IPS-11a (cell line): ENCODE measurements around the gene FBXW9.
"Not testable (repeated sequence)": the region's sequence is repeated elsewhere in the genome, so short reads cannot be mapped to it uniquely, and the experiment has no call there.

ENCODE experiments used
- H3K4me3 ChIP-seq: one replicate; pipeline ENCODE4 v1.5.1; 2013; ENCODE audit warnings: low read depth, low read length, control low read depth

FBXW9 gene

DNA sequence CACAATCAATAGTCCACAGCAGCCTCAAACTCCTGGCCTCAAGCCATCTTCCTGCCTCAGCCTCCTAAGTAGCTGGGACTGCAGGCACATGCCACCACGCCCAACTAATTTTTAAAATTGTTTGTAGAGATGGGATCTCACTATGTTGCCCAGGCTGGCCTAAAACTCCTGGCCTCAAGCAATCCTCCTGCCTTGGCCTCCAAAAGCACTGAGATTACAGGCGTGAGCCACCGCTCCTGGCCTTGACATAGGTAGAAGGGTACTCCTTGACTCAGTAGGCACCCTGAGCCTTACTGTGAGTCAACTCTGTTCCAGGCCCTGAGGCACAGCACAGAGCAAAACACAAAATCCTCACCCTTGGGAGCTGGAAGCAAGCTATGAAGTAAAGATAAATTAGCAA, 19.5 kb upstream of the FBXW9 start:
- H3K4me3 ChIP-seq: no peak overlapping the region

- no peak overlapping the region for H3K4me3 ChIP-seq
Observed at GRCh38 chr19:12715102-12715501, 18.7 kb upstream of the FBXW9 start.

DNA sequence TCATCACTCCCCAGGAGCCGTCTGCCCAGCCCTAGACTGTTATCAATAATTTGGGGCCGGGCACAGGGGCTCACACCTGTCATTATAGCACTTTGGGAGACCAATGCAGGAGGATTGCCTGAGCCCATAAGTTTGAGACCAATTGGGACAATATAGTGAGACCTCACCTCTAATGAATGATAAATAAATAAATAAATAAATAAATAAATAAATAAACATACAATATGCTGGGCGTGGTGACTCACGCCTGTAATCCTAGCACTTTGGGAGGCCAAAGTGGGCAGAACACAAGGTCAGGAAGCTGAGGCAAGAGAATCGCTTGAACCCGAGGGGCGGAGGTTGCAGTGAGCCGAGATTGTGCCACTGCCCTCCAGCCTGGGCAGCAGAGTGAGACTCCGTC, 16.9 kb upstream of the FBXW9 start:
- H3K4me3 ChIP-seq: not testable (repeated sequence)

- H3K4me3 ChIP-seq: not testable (repeated sequence)
Observed at GRCh38 chr19:12712077-12712476, 15.6 kb upstream of the FBXW9 start.

DNA sequence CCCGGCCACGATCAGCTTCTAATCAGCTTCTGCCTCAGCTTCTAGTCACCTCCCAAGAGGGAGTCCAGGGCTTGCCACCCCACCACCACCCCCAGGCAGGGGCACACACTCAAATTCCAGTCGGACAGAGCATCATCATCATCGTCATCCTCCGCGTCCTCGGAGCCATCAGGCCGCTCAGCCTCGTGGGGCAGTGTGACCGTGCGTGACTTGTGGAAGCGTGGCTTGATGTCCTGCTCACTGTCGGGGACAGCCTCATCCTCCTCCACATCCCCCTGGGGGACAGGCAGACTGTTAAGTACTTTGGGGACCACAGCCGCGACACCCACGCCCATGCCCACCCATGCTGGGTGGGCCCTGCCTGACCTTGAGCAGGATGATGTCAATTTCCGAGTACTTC, 14.8 kb upstream of the FBXW9 start:
- H3K4me3 ChIP-seq: no peak overlapping the region

DNA sequence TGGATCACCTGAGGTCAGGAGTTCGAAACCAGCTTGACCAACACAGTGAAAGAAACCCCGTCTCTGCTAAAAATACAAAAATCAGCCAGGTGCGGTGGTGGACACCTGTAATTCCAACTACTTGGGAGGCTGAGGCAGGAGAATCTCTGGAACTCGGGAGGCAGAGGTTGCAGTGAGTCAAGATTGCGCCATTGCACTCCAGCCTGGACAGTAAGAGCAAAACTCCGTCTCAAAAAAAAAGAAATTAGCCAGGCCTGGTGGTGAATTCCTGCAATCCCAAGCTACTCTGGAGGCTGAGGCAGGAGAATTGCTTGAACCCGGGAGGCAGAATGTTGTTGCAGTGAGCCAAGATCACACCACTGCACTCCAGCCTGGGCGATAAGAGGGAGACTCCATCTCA, 12.2 kb upstream of the FBXW9 start:
- no peak overlapping the region for H3K4me3 ChIP-seq

GRCh38 chr19:12706332-12706718, 9.9 kb upstream of the FBXW9 start:
- H3K4me3 ChIP-seq: no peak overlapping the region

DNA sequence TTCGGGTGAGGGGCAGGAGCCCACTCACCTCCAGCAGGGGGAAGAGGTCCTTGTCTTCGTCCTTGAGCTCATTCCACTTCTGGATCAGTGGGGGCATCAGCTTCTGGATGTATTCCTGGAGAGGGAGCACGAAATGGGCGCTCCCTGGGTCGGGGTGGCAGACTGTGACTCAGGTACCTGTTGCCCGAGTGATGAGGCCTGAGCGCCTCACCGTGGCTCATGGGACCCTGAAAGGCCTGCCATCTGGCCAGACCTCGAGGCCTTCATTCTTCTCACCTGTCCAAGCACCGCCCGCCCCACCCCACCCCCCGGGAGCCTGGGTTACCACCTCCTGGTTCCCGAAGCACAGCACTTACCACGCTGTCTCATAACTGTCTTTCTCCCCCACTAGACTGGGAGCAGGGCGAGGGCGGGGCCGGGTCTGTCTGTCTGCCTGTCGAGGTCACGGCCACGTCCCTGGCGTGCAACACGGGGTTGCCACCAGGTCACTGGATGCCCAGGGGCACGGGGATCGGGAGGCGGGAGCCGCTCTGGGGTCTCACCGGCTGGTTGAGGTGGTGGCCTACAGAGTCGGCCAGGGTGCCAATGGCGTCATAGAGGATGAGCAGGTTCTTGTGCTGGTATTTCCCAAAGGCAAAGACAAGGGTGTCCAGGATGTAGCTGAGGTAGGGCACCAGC, 9.4 kb upstream of the FBXW9 start:
- no peak overlapping the region for H3K4me3 ChIP-seq

DNA sequence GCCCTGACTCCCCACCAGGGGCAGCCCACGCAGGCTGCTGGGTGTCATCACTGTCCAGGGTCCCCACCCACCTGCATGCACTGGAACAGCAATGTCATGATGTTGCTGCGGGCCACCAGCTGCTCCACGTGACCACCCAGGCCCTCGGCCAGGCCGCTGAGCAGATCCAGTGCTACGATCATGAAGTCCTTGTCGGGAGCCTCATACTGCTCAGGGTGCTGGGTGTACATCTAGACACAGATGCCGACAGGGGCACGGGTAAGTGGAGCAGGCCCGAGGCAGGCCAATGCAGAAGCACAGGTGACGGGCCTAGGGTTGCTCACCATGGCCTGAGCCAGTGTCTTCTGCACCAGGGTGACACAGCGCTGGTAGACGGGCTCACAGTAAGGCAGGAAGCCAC, 8.7 kb upstream of the FBXW9 start:
- no peak overlapping the region for H3K4me3 ChIP-seq

DNA sequence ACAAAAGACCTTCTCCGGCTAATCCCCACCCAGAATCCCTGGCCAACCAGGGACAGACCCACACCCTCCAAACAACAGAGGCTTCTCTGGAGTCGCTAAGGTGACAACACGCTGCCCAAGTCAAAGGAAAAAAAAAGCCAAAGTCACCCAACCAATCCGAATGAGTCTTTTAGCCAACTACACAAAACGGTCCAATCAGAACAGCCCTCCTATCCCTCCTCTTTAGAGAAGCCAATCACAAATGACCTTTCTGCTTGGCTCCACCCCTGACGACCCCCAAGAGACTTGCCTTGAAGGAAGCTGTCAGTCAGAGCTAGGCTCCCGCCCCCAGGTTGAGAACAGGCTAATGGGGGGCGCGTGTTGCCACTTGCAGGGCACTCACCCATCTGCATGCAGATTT, 6.6 kb upstream of the FBXW9 start:
- H3K4me3 ChIP-seq: no peak overlapping the region

DNA sequence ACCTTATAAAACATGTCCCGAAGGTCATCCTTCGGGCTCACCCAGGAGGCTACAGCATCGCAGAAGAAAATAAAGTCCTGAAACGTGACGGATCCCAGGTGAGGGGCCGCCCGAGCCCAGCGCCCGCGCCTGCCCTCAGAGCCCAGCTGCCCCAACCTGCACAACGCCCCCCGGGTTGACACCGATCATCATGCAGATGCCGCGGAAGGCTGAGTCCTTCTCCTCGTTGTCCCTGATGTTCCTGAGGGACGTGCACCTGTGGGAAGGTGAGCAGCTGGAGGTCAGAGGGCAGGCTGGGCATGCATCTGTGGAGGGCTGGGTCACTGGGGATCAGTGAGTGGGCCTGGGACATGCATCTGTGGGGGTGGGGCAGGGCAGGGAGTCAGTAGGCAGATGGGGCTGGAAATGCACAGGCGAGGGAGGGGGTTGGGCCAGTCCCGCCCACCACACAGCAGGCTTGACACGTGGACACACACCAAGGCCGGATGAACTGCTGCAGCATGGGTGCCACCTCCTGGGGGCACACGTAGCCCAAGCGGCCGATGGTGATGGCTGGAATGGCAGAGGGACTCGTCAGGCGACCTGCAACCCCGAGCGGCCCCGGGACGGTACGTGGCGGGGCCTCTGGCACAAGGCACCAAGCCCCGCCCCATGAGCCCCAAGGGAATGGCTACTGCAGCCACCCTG, 5.3 kb upstream of the FBXW9 start:
- H3K4me3 ChIP-seq: no peak overlapping the region

DNA sequence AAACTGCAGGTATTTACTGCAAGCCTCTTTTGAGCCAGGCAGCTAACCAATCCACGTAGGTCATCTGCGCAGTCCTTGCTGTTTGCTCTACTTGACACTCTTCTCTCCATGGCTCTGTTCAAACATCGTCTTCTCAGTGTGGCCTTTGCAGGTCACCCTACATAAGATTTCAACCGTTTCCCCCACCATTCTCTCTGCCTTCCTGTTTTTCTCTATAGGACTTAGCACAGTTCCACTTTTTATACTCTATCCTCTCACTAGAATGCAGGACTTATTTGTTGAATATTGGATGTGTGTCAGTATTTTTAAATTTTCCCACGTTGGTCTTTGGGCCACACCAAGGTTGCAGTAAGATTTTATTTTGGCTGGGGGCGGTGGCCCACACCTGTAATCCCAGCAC, 1.7 kb upstream of the FBXW9 start:
- H3K4me3 ChIP-seq: no peak overlapping the region

DNA sequence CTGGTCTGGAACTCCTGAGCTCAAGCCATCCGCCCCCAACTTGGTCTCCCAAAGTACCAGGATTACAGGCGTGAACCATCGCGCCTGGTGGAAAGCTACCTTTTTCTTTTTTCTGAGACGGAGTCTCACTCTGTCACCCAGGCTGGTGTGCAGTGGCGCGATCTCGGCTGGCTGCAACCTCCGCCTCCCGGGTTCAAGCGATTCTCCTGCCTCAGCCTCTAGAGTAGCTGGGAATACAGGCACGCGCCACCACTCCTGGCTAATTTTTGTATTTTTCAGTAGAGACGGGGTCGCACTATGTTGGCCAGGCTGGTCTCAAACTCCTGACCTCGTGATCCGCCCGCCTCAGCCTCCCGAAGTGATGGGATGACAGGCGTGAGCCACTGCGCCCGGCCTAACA, 994 bp upstream of the FBXW9 start:
- not testable (repeated sequence) for H3K4me3 ChIP-seq

- peak overlapping the region; percentile 88 for H3K4me3 ChIP-seq
Observed at GRCh38 chr19:12695997-12696365, 450 bp downstream of the FBXW9 start.

- H3K4me3 ChIP-seq: peak overlapping the region; percentile 27
Observed at GRCh38 chr19:12695514-12695913, 917 bp downstream of the FBXW9 start.

GRCh38 chr19:12695096-12695495, 1.3 kb downstream of the FBXW9 start:
- H3K4me3 ChIP-seq: no peak overlapping the region

DNA sequence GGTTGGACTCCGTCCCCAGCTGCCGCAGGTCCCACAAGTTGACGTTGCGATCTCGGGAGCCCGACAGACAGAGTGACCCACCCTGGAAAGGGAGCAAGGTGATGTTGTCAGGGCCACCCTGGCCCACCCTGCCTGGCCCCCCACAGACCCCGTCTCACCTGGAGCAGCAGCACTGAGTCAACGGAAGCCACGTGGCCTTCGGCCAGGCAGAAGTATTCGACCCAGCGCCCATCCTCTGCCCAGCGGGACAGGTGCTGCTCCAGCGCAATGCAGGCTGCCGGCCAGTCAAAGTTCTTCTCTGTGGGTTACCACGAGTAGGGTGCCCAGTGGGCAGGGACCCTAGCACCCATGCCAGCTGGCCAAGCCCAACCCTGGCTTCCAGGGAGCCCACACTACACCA, 1.8 kb downstream of the FBXW9 start:
- no peak overlapping the region for H3K4me3 ChIP-seq

- no peak overlapping the region for H3K4me3 ChIP-seq
Observed at GRCh38 chr19:12692960-12693359, 3.5 kb downstream of the FBXW9 start.

GRCh38 chr19:12689581-12690216, 6.7 kb downstream of the FBXW9 start:
- no peak overlapping the region for H3K4me3 ChIP-seq

- no peak overlapping the region for H3K4me3 ChIP-seq
Observed at GRCh38 chr19:12689012-12689411, 7.4 kb downstream of the FBXW9 start.

GRCh38 chr19:12687496-12688196, 8.8 kb downstream of the FBXW9 start, which contains the start of gene GNG14:
Gene GNG14, plus strand, starts transcription at chr19:12687998. Its CDS starts 51 bp downstream, at chr19:12688049.
- no peak within 1 kb of the TSS for H3K4me3 ChIP-seq

DNA sequence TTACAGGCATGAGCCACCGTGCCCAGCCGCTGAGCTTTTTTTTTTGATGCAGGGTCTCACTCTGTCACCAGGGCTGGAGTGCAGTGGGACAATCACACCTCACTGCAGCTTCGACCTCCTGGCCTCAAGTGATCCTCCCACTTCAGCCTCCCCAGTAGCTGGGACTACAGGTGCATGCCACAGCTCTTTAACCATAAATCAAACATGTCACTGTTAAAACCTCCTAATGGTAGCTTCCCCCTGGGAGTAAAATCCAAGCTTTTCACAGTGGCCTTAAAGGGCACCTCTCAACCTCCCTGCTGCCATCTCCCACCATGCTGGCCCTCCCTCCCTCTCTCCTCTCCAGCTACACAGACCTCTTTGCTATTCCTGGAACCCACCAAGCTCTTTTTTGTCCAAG, 10.6 kb downstream of the FBXW9 start:
- no peak overlapping the region for H3K4me3 ChIP-seq
